H1 (cell line): Measurements from ENCODE around the gene KIF26B. TPM values are rescaled to one million over a fixed set of nuclear protein-coding genes. Genes with fewer than 3 reads are reported as not detected.

Source experiments
- CTCF ChIA-PET: fragments of 300-600 bp; sonication (Branson Sonifier 250); formaldehyde crosslinking; loops from one replicate; lab custom pipeline; 2021; ENCODE audit not compliant: partially characterized antibody; lab: Charles Lee
- POLR2A ChIA-PET: fragments of 300-600 bp; sonication (Branson Sonifier 250); formaldehyde crosslinking; loops from one replicate; lab custom pipeline; 2021; ENCODE audit warnings: inconsistent platforms; ENCODE audit not compliant: partially characterized antibody; lab: Charles Lee
- DNase-seq, 2 experiments: peaks; one replicate each; pipeline versions ENCODE4 v3.0.0 to v3.0.0-alpha.2; 2010 to 2022; ENCODE audit warnings: low spot score in 2 of 2, low read depth in 1 of 2, mixed read lengths in 1 of 2
- FAIRE-seq: peaks from 2 replicates; lab custom pipeline; 2011; peaks lifted over from hg19 to GRCh38; lab: Jason Lieb, UNC
- H2AFZ ChIP-seq: 2 replicates; pipeline ENCODE4 v1.8.1; 2012; ENCODE audit warnings: low read length, inconsistent platforms
- H2AK5ac ChIP-seq: 2 replicates; pipeline ENCODE4 v1.6.1; 2013; ENCODE audit warnings: low read depth, low read length
- H2BK120ac ChIP-seq: replicated peaks from 2 replicates; pipeline ENCODE3; 2013; ENCODE audit warnings: low read depth, low read length, inconsistent platforms
- H2BK12ac ChIP-seq: 2 replicates; pipeline ENCODE4 v1.6.1; 2013; ENCODE audit warnings: low read depth, low read length
- H2BK15ac ChIP-seq: 2 replicates; pipeline ENCODE4 v1.6.1; 2013; ENCODE audit warnings: low read length
- H2BK20ac ChIP-seq: 2 replicates; pipeline ENCODE4 v1.6.1; 2013; ENCODE audit warnings: low read length
- H2BK5ac ChIP-seq: 2 replicates; pipeline ENCODE4 v1.6.1; 2013; ENCODE audit warnings: low read depth, low read length
- H3K14ac ChIP-seq: 2 replicates; pipeline ENCODE4 v1.6.1; 2013; ENCODE audit warnings: inconsistent platforms; ENCODE audit not compliant: insufficient read length
- H3K18ac ChIP-seq: 2 replicates; pipeline ENCODE4 v1.6.1; 2013; ENCODE audit warnings: low read length; ENCODE audit errors: extremely low read depth
- H3K23ac ChIP-seq: 2 replicates; pipeline ENCODE4 v1.6.1; 2013; ENCODE audit warnings: inconsistent platforms; ENCODE audit not compliant: insufficient read length
- H3K23me2 ChIP-seq: 2 replicates; pipeline ENCODE4 v1.6.1; 2013; ENCODE audit warnings: low read depth, low read length
- H3K27ac ChIP-seq: 2 replicates; pipeline ENCODE4 v1.6.1; 2011; ENCODE audit warnings: low read depth, low read length, inconsistent platforms
- H3K27me3 ChIP-seq, 4 experiments: replicated peaks in 1 of 4; 1 replicate in 1 of 4; 2 replicates in 3 of 4; pipeline versions ENCODE4 v1.6.1 to v1.8.1; 2011 to 2013; ENCODE audit warnings: low read length in 3 of 4, mild to moderate bottlenecking in 3 of 4, inconsistent platforms in 2 of 4, mixed read lengths in 2 of 4, moderate library complexity in 1 of 4; ENCODE audit not compliant: control insufficient read depth in 3 of 4, insufficient read depth in 3 of 4; ENCODE audit errors: extremely low read depth in 1 of 4
- H3K36me3 ChIP-seq, 4 experiments: 2 replicates each; pipeline versions ENCODE4 v1.6.1 to v1.8.1; 2011 to 2013; ENCODE audit warnings: mild to moderate bottlenecking in 4 of 4, low read length in 3 of 4, moderate library complexity in 2 of 4, control low read depth in 1 of 4, inconsistent platforms in 1 of 4; ENCODE audit not compliant: insufficient read depth in 4 of 4, control insufficient read depth in 2 of 4
- H3K4ac ChIP-seq: replicated peaks from 2 replicates; pipeline ENCODE3; 2013; ENCODE audit warnings: low read length, low read depth, mixed read lengths, inconsistent platforms; ENCODE audit not compliant: insufficient read length
- H3K4me1 ChIP-seq, 4 experiments: replicated peaks in 1 of 4; 1 replicate in 1 of 4; 2 replicates in 3 of 4; pipeline versions ENCODE4 v1.6.1 to v1.8.1; 2011 to 2013; ENCODE audit warnings: low read length in 3 of 4, inconsistent platforms in 2 of 4, mixed read lengths in 1 of 4; ENCODE audit not compliant: insufficient read depth in 4 of 4, control insufficient read depth in 3 of 4
- H3K4me2 ChIP-seq, 2 experiments: 2 replicates each; pipeline versions ENCODE4 v1.6.1 to v1.8.1; 2011 to 2013; ENCODE audit warnings: low read depth in 2 of 2, low read length in 2 of 2, control low read depth in 1 of 2, inconsistent platforms in 1 of 2, mild to moderate bottlenecking in 1 of 2; ENCODE audit not compliant: insufficient read depth in 1 of 2
- H3K4me3 ChIP-seq, 4 experiments: fragments of 200-600, 300-600 bp in 1 of 4; sonication (generic), shearing (Covaris generic), sonication (Bioruptor Twin) in 1 of 4; 2 replicates each; pipeline versions ENCODE4 v1.5.1 to v1.8.1; 2011 to 2016; ENCODE audit warnings: low read length in 4 of 4, low read depth in 3 of 4, control low read depth in 2 of 4, inconsistent platforms in 2 of 4, mild to moderate bottlenecking in 2 of 4, mixed read lengths in 1 of 4, moderate library complexity in 1 of 4; ENCODE audit not compliant: insufficient read depth in 2 of 4; ENCODE audit errors: extremely low read depth in 1 of 4
- H3K56ac ChIP-seq: replicated peaks from 2 replicates; pipeline ENCODE3; 2013; ENCODE audit warnings: low read depth, mild to moderate bottlenecking, mixed read lengths, low read length, inconsistent platforms; ENCODE audit not compliant: insufficient read length
- H3K79me1 ChIP-seq: 2 replicates; pipeline ENCODE4 v1.6.1; 2013; ENCODE audit warnings: low read depth, low read length, control low read depth
- H3K79me2 ChIP-seq, 2 experiments: 2 replicates each; pipeline versions ENCODE4 v1.6.1 to v1.8.1; 2012 to 2013; ENCODE audit warnings: low read length in 2 of 2, mild to moderate bottlenecking in 2 of 2, inconsistent platforms in 1 of 2; ENCODE audit not compliant: insufficient read depth in 2 of 2, control insufficient read depth in 1 of 2
- H3K9ac ChIP-seq, 4 experiments: replicated peaks in 1 of 4; 1 replicate in 1 of 4; 2 replicates in 3 of 4; pipeline versions ENCODE4 v1.6.1 to v1.8.1; 2011 to 2013; ENCODE audit warnings: low read depth in 3 of 4, low read length in 3 of 4, control low read depth in 2 of 4, mild to moderate bottlenecking in 2 of 4, moderate library complexity in 2 of 4, inconsistent platforms in 1 of 4; ENCODE audit errors: extremely low read depth in 1 of 4
- H3K9me3 ChIP-seq, 2 experiments: 2 replicates each; pipeline versions ENCODE4 v1.6.1 to v1.8.1; 2012 to 2013; ENCODE audit warnings: mild to moderate bottlenecking in 2 of 2, moderate library complexity in 2 of 2, control low read depth in 1 of 2, inconsistent platforms in 1 of 2, low read depth in 1 of 2, low read length in 1 of 2, mixed read lengths in 1 of 2; ENCODE audit not compliant: insufficient read depth in 2 of 2
- H4K20me1 ChIP-seq, 2 experiments: replicated peaks in 1 of 2; 2 replicates each; pipeline versions ENCODE3 to v1.8.1; 2011 to 2013; ENCODE audit warnings: inconsistent platforms in 2 of 2, low read length in 2 of 2, mild to moderate bottlenecking in 1 of 2; ENCODE audit not compliant: insufficient read depth in 2 of 2, control insufficient read depth in 1 of 2
- H4K5ac ChIP-seq: 2 replicates; pipeline ENCODE4 v1.6.1; 2013; ENCODE audit warnings: low read length, low read depth, mixed read lengths, inconsistent platforms; ENCODE audit not compliant: insufficient read length
- H4K8ac ChIP-seq: 2 replicates; pipeline ENCODE4 v1.8.0; 2013; ENCODE audit warnings: mild to moderate bottlenecking, moderate library complexity, low read length, inconsistent platforms; ENCODE audit not compliant: insufficient read depth; ENCODE audit errors: extremely low read depth
- H4K91ac ChIP-seq: replicated peaks from 2 replicates; pipeline ENCODE3; 2013; ENCODE audit warnings: low read length, mixed read lengths, inconsistent platforms; ENCODE audit not compliant: insufficient read length
- CBX8 ChIP-seq: fragments of 300-800, 300-1000 bp; sonication (generic); IDR thresholded peaks from 2 replicates; pipeline ENCODE4 v1.7.1; 2016; ENCODE audit warnings: low read depth, low read length, borderline replicate concordance
- CTBP2 ChIP-seq: IDR thresholded peaks from 2 replicates; pipeline ENCODE4 v1.7.0; 2011; ENCODE audit warnings: borderline replicate concordance, mild to moderate bottlenecking, moderate library complexity, mixed read lengths, low read length; ENCODE audit not compliant: insufficient read depth, insufficient read length
- JUN ChIP-seq: IDR thresholded peaks from 2 replicates; pipeline ENCODE4 v1.6.1; 2011; ENCODE audit warnings: low read depth, mild to moderate bottlenecking, improper control_type of control experiment, low read length
- KDM4A ChIP-seq: IDR thresholded peaks from one replicate; pipeline ENCODE4 v1.7.1; 2012; ENCODE audit warnings: low read depth, mild to moderate bottlenecking, moderate library complexity, low read length, inconsistent platforms; ENCODE audit not compliant: severe bottlenecking
- POU5F1 ChIP-seq: IDR thresholded peaks from 2 replicates; pipeline ENCODE4 v1.6.1; 2011; ENCODE audit warnings: low read depth, mild to moderate bottlenecking, low read length, moderate library complexity
- RFX5 ChIP-seq: IDR thresholded peaks from 2 replicates; pipeline ENCODE4 v1.6.1; 2011; ENCODE audit warnings: low read depth, low read length, improper control_type of control experiment, borderline replicate concordance
- RNF2 ChIP-seq: fragments of 200-900, 300-1000 bp; sonication (generic); IDR thresholded peaks from 2 replicates; pipeline ENCODE4 v1.7.1; 2016; ENCODE audit warnings: borderline replicate concordance, low read depth, mild to moderate bottlenecking, antibody characterized with exemption, low read length; ENCODE audit not compliant: poor library complexity, severe bottlenecking; ENCODE audit errors: missing control alignments
- SUZ12 ChIP-seq: fragments of 200-600 bp; sonication (generic); IDR thresholded peaks from 2 replicates; pipeline ENCODE4 v1.6.1; 2012; ENCODE audit warnings: mild to moderate bottlenecking, inconsistent platforms, low read length, moderate library complexity, mixed read lengths
- TAF7 ChIP-seq: optimal IDR thresholded peaks from 2 replicates; pipeline ENCODE3; 2011; ENCODE audit warnings: low read depth, mild to moderate bottlenecking, inconsistent platforms, low read length, moderate library complexity, borderline replicate concordance
- USF2 ChIP-seq: IDR thresholded peaks from 2 replicates; pipeline ENCODE4 v1.6.1; 2011; ENCODE audit warnings: low read length, improper control_type of control experiment
- WGBS, 2 experiments: shearing (Covaris generic) in 1 of 2; methylation state at CpG; one replicate each; pipeline versions ENCODE4 v1.1.6 to v1.1.7; 2013 to 2015; ENCODE audit warnings: low lambda C conversion rate in 2 of 2, mixed read lengths in 2 of 2, inconsistent platforms in 1 of 2, low coverage in 1 of 2, missing lambda C conversion rate in 1 of 2; ENCODE audit not compliant: insufficient replicate concordance in 2 of 2, insufficient coverage in 1 of 2, insufficient read length in 1 of 2; ENCODE audit errors: extremely low coverage in 1 of 2, missing lambda C conversion rate in 1 of 2; 5-methylcytosine and 5-hydroxymethylcytosine counted together
- polyA plus RNA-seq, 7 experiments: library from polyadenylated mRNA; depleted of rRNA in 3 of 7; stranded (reverse) in 5 of 7; unstranded in 2 of 7; fragments of >200 nt in 5 of 7; fragments of 200-250 nt in 2 of 7; gene quantifications; 1 replicate in 5 of 7; 2 replicates in 1 of 7; 4 replicates in 1 of 7; pipeline versions ENCODE4 v1.2.1 to v1.2.3, GENCODE V29; 2011 to 2013; ENCODE audit warnings: missing spikeins in 2 of 7, mixed read lengths in 2 of 7
- total RNA-seq: library from RNA; stranded (reverse); fragmentation: NEBNext Ultra II Directional; extraction: Animal tissue kit (Norgen Biotek cat#: 25700); gene quantifications from 2 replicates; pipeline ENCODE4 v1.2.1, GENCODE V29; 2021

The KIF26B gene
- total and polyA plus RNA-seq, 2 of the 8 experiments (the other 6 are each of a cell fraction or from before 2014, with no cell fraction given) = 0.06 to 0.28 TPM

GRCh38 chr1:245334235-245334634 is 179.4 kb downstream of the KIF26B start:
- Histone ChIP-seq H4K8ac (no peak overlapping the region), H3K27ac (no peak overlapping the region)
- CTCF ChIA-PET = no interaction called here

More at GRCh38 chr1:245334235-245334634, 179.4 kb downstream of the KIF26B start:
- Histone ChIP-seq H3K14ac (no peak overlapping the region), H3K9ac (no peak overlapping the region), H2AK5ac (no peak overlapping the region), H3K79me2 (no peaks in the 10 kb centered on the region), H4K91ac (no peak overlapping the region), H2BK20ac (no peak overlapping the region), H4K20me1 (no peaks in the 10 kb centered on the region), H2AFZ (no peak overlapping the region), H3K4me3 (no peak overlapping the region), H2BK15ac (no peak overlapping the region), H3K23ac (no peak overlapping the region), H3K56ac (no peak overlapping the region), H3K4ac (no peak overlapping the region), H4K5ac (no peak overlapping the region), H3K4me1 (peaks cover 0 to 8% (median 3%) of the 10 kb centered on the region in 4 experiments; a peak in 4 of 7 replicates), H2BK120ac (no peak overlapping the region), H3K36me3 (no peaks in the 10 kb centered on the region), H3K18ac (no peak overlapping the region), H3K4me2 (no peak overlapping the region), H3K23me2 (no peaks in the 10 kb centered on the region), H3K9me3 (no peaks in the 10 kb centered on the region), H3K79me1 (no peaks in the 10 kb centered on the region)
- WGBS, 2 experiments = 85% methylated on average over 4 of the region's 4 CpGs; no CpG with 5 or more reads in 1 of the 2 experiments
- no peak for FAIRE-seq
- TF ChIP-seq SUZ12 = no peak
- no peak for TF ChIP-seq USF2
- no peak for TF ChIP-seq POU5F1
- TF ChIP-seq RNF2 = no peak
- TF ChIP-seq RFX5 = no peak
- no peak for TF ChIP-seq KDM4A
- TF ChIP-seq TAF7 = no peak
- TF ChIP-seq CTBP2 = no peak
- TF ChIP-seq JUN = no peak
- TF ChIP-seq CBX8 = no peak
- TF ChIP-seq, all 59 proteins: peak for 0
- Histone ChIP-seq H3K27me3 (peaks cover 0 to 4% (median 3%) of the 10 kb centered on the region in 4 experiments; a peak in 2 of 7 replicates), H2BK5ac (no peak overlapping the region), H2BK12ac (no peak overlapping the region)
- DNase-seq = no peak
- POLR2A ChIA-PET = interaction anchor here (0.6 kb wide), 1 partner anchor 22 kb away, joined by 3 read pairs; no protein-coding TSS in a partner anchor
